ENCODE data around the gene ZNF697.
"Not testable (repeated sequence)": the region's sequence is repeated elsewhere in the genome, so short reads cannot be mapped to it uniquely, and the experiment has no call there.

ZNF697 gene

GRCh38 chr1:119626011-119626545, 22.0 kb downstream of the ZNF697 start:
- no peak for DNase-seq

GRCh38 chr1:119623678-119624077, 24.4 kb downstream of the ZNF697 start:
- DNase-seq = no peak

- DNase-seq = no peak
Measured at GRCh38 chr1:119623193-119623515, 24.9 kb downstream of the ZNF697 start.

- DNase-seq = no peak
Measured at GRCh38 chr1:119622311-119623192, 25.5 kb downstream of the ZNF697 start.

- no peak for DNase-seq
Measured at GRCh38 chr1:119621705-119622104, 26.4 kb downstream of the ZNF697 start.

- no peak for DNase-seq
Measured at GRCh38 chr1:119617751-119618691, 30.0 kb downstream of the ZNF697 start.

- DNase-seq = not testable (repeated sequence)
Measured at GRCh38 chr1:119616748-119617147, 31.3 kb downstream of the ZNF697 start.

- DNase-seq = not testable (repeated sequence)
Measured at GRCh38 chr1:119615100-119615499, 33.0 kb downstream of the ZNF697 start.

GRCh38 chr1:119613769-119614720, 34.0 kb downstream of the ZNF697 start:
- peak; percentile 46 for DNase-seq

GRCh38 chr1:119611701-119612113, 36.4 kb downstream of the ZNF697 start:
- peak; percentile 41 for DNase-seq

GRCh38 chr1:119608816-119609215, 39.2 kb downstream of the ZNF697 start:
- DNase-seq = not testable (repeated sequence)

GRCh38 chr1:119607087-119607807, 40.8 kb downstream of the ZNF697 start:
- DNase-seq = not testable (repeated sequence)

GRCh38 chr1:119606394-119606793, 41.7 kb downstream of the ZNF697 start:
- no peak for DNase-seq

- DNase-seq = no peak
Measured at GRCh38 chr1:119605686-119606085, 42.4 kb downstream of the ZNF697 start.

- not testable (repeated sequence) for DNase-seq
Measured at GRCh38 chr1:119605080-119605479, 43.0 kb downstream of the ZNF697 start.

GRCh38 chr1:119603695-119604094, 44.4 kb downstream of the ZNF697 start:
- DNase-seq = no peak

- DNase-seq = not testable (repeated sequence)
Measured at GRCh38 chr1:119603241-119603640, 44.8 kb downstream of the ZNF697 start.

- not testable (repeated sequence) for DNase-seq
Measured at GRCh38 chr1:119602789-119603188, 45.3 kb downstream of the ZNF697 start.

- DNase-seq = no peak
Measured at GRCh38 chr1:119602169-119602568, 45.9 kb downstream of the ZNF697 start.

- no peak for DNase-seq
Measured at GRCh38 chr1:119600976-119601375, 47.1 kb downstream of the ZNF697 start.

GRCh38 chr1:119600561-119600960, 47.5 kb downstream of the ZNF697 start:
- no peak for DNase-seq
